K562 (cell line): ENCODE measurements around the gene SNAPC2. TPM values are rescaled to one million over a fixed set of nuclear protein-coding genes. Genes with fewer than 3 reads are reported as not detected.

Source experiments
- BCL6 ChIP-seq: fragments of 250-450 bp; sonication (Bioruptor Pico); IDR thresholded peaks from 2 replicates; pipeline ENCODE4 v1.4.0; 2020
- BCOR ChIP-seq: fragments of 450-650 bp; IDR thresholded peaks from 2 replicates; pipeline ENCODE4 v1.6.1; 2016
- L3MBTL2 ChIP-seq: fragments of 450-650 bp; IDR thresholded peaks from 2 replicates; pipeline ENCODE4 v1.6.1; 2016; ENCODE audit warnings: mild to moderate bottlenecking, moderate library complexity
- MBD1 ChIP-seq: fragments of 250-450 bp; sonication (Bioruptor Pico); IDR thresholded peaks from 2 replicates; pipeline ENCODE4 v1.8.0; 2022; ENCODE audit warnings: inconsistent platforms
- MITF ChIP-seq: IDR thresholded peaks from 2 replicates; pipeline ENCODE4 v1.6.1; 2014; ENCODE audit warnings: antibody characterized with exemption
- NFATC3 ChIP-seq: fragments of 450-650 bp; IDR thresholded peaks from 2 replicates; pipeline ENCODE4 v1.6.1; 2017; ENCODE audit warnings: mild to moderate bottlenecking
- PHB ChIP-seq: fragments of 250-450 bp; sonication (Bioruptor Pico); IDR thresholded peaks from 2 replicates; pipeline ENCODE4 v1.5.0; 2021
- SMAD4 ChIP-seq: fragments of 250-450 bp; sonication (Bioruptor Pico); conservative IDR thresholded peaks from 2 replicates; pipeline ENCODE4 v1.8.0; 2021; ENCODE audit warnings: inconsistent platforms, mild to moderate bottlenecking, moderate library complexity
- SNRNP70 ChIP-seq: fragments of 200-400 bp; formaldehyde crosslinking; optimal IDR thresholded peaks from 2 replicates; pipeline ENCODE3; 2017; ENCODE audit warnings: low read depth, low read length
- ZBTB7A ChIP-seq: IDR thresholded peaks from 2 replicates; pipeline ENCODE4 v1.6.1; 2011; ENCODE audit warnings: low read depth, mild to moderate bottlenecking, low read length, moderate library complexity, borderline replicate concordance; ENCODE audit not compliant: control insufficient read depth
- ZNF318 ChIP-seq, 2 experiments: fragments of 450-650 bp; IDR thresholded peaks; 2 replicates each; pipeline ENCODE4 v1.6.1; 2016; ENCODE audit warnings: mild to moderate bottlenecking in 2 of 2, borderline replicate concordance in 1 of 2, low read depth in 1 of 2, moderate library complexity in 1 of 2
- polyA plus RNA-seq, 8 experiments: library from polyadenylated mRNA; depleted of rRNA in 4 of 8; stranded (reverse) in 5 of 8; unstranded in 3 of 8; fragments of >200 nt; fragmentation: Nextera tagmentation in 2 of 8; fragmentation: Illumina TruSeq in 1 of 8; extraction: Ambion mirVana in 2 of 8; extraction: Trizol in 1 of 8; gene quantifications; 2 replicates each; pipeline versions ENCODE4 v1.2.1 to v1.2.3, GENCODE V29; 2011 to 2014; ENCODE audit warnings: inconsistent platforms in 1 of 8, missing spikeins in 1 of 8
- total RNA-seq, 7 experiments: library from RNA; depleted of rRNA in 6 of 7; stranded (reverse); fragments of >200 nt in 6 of 7; fragmentation: Illumina TruSeq in 2 of 7; extraction: Trizol in 2 of 7; gene quantifications; 2 replicates each; pipeline versions ENCODE4 v1.2.1 to v1.2.3, GENCODE V29; 2011 to 2021; ENCODE audit warnings: low replicate concordance in 1 of 7

SNAPC2 gene
- total and polyA plus RNA-seq, 9 of the 15 experiments (the other 6 are each of a cell fraction or from before 2014, with no cell fraction given): 0.59 to 45.1 (median 15.3) TPM

GRCh38 chr19:7872306-7873204, 47.6 kb upstream of the SNAPC2 start (continued):
- TF ChIP-seq ZNF318 (IDR thresholded peaks at IDR 0.05; ENCODE audit: borderline replicate concordance in 1 of 2, low read depth in 1 of 2): no peak
- TF ChIP-seq SMAD4 (CRISPR knock-in tag): no peak
- TF ChIP-seq BCL6 (CRISPR knock-in tag): no peak
- no peak for TF ChIP-seq PHB (CRISPR knock-in tag)
- no peak for TF ChIP-seq SNRNP70
- TF ChIP-seq NFATC3: no peak
- TF ChIP-seq L3MBTL2: no peak
- peak; percentile 98 for TF ChIP-seq BCOR
- peak; percentile 87 for TF ChIP-seq ZBTB7A
- TF ChIP-seq MITF: no peak
- no peak for TF ChIP-seq MBD1
